H1 (cell line): ENCODE data around the gene TRIM44. TPM values are rescaled to one million over a fixed set of nuclear protein-coding genes. Genes with fewer than 3 reads are reported as not detected.

Experiments
- TEAD4 ChIP-seq: IDR thresholded peaks from 2 replicates; pipeline ENCODE4 v1.6.1; 2012; ENCODE audit warnings: low read depth, low read length, inconsistent platforms, mixed read lengths
- ZNF274 ChIP-seq: IDR thresholded peaks from 2 replicates; pipeline ENCODE4 v1.7.0; 2012; ENCODE audit warnings: low read length, borderline replicate concordance; ENCODE audit errors: extremely low read depth
- polyA plus RNA-seq, 7 experiments: library from polyadenylated mRNA; depleted of rRNA in 3 of 7; stranded (reverse) in 5 of 7; unstranded in 2 of 7; fragments of >200 nt in 5 of 7; fragments of 200-250 nt in 2 of 7; gene quantifications; 1 replicate in 5 of 7; 2 replicates in 1 of 7; 4 replicates in 1 of 7; pipeline versions ENCODE4 v1.2.1 to v1.2.3, GENCODE V29; 2011 to 2013; ENCODE audit warnings: missing spikeins in 2 of 7, mixed read lengths in 2 of 7
- total RNA-seq: library from RNA; stranded (reverse); fragmentation: NEBNext Ultra II Directional; extraction: Animal tissue kit (Norgen Biotek cat#: 25700); gene quantifications from 2 replicates; pipeline ENCODE4 v1.2.1, GENCODE V29; 2021

Gene TRIM44
- total and polyA plus RNA-seq, 2 of the 8 experiments (the other 6 are each of a cell fraction or from before 2014, with no cell fraction given), result 13.9 to 34.4 TPM

GRCh38 chr11:35633827-35634423 lies 28.6 kb upstream of the TRIM44 start (continued):
- TF ChIP-seq ZNF274 (no peak), TEAD4 (no peak)
